ENCODE measurements around the gene SYNM. TPM values are rescaled to one million over a fixed set of nuclear protein-coding genes. Genes with fewer than 3 reads are reported as not detected.

Gene SYNM
- total RNA-seq, 1 experiment from 2014 or later: 1.9 TPM

DNA sequence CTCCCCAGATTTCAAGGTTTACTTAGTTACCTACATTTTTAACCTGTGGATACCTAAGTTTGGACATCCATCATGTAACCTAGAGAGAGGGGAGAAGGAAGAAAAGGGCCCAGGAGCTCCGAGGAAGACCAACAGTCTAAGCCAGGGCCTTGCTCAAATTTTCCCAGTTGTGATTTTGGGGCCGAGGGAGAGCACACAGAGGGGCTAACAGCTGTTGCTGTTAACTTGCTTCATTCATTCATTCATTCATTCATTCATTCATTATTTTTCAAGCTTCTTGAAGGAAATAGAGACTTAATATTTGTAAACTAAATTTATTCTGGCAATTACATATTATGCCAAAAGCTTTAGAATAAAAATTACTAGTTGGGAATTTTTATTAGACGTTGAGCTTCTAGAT, 22.9 kb downstream of the SYNM start:
- Histone ChIP-seq H3K79me1 (ENCODE audit: insufficient read depth, low read depth, low read length, poor library complexity, severe bottlenecking) (no peaks in the 10 kb centered on the region), H2BK5ac (ENCODE audit: insufficient read length, low read length) (no peak overlapping the region)
- peaks cover 0 to 10% (median 4%) of the 10 kb centered on the region in 3 experiments; a peak in 5 of 7 replicates for H3K36me3 Mint-ChIP-seq (ENCODE audit: insufficient read depth in 1 of 3, low read depth in 3 of 3)

More for the DNA sequence above, 22.9 kb downstream of the SYNM start:
- H3K4me1 ChIP-seq (ENCODE audit: insufficient read depth, low read length): no peaks in the 10 kb centered on the region; the same call in 1 of the 2 replicates
- H3T11ph ChIP-seq (ENCODE audit: low read length): no peak overlapping the region
- no peak overlapping the region for H2AFZ ChIP-seq (ENCODE audit: low read length)
- H3K14ac ChIP-seq (ENCODE audit: insufficient read depth, low read length): no peak overlapping the region
- no peak overlapping the region for H4K91ac ChIP-seq (ENCODE audit: insufficient read length, low read depth, low read length)
- H4K5ac ChIP-seq (ENCODE audit: insufficient read length, low read depth, low read length): no peak overlapping the region
- no peaks in the 10 kb centered on the region; the same call in 1 of the 2 replicates for H3K27me3 Mint-ChIP-seq (ENCODE audit: low read depth)
- H4K8ac ChIP-seq (replicated peaks; ENCODE audit: insufficient read length, low read depth, low read length): no peak overlapping the region
- no peak overlapping the region for H3K56ac ChIP-seq (ENCODE audit: insufficient read length, low read depth, low read length)
- no peaks in the 10 kb centered on the region for H3K23me2 ChIP-seq (ENCODE audit: insufficient read length, low read depth, low read length, poor library complexity, severe bottlenecking)
- H3K4me2 ChIP-seq (ENCODE audit: insufficient read depth, insufficient read length, low read length): no peak overlapping the region
- no peaks in the 10 kb centered on the region for H3K9me3 Mint-ChIP-seq
- H3K4me1 Mint-ChIP-seq: peaks cover 13 to 19% of the 10 kb centered on the region in 2 experiments
- TF ChIP-seq, protein P1, sequence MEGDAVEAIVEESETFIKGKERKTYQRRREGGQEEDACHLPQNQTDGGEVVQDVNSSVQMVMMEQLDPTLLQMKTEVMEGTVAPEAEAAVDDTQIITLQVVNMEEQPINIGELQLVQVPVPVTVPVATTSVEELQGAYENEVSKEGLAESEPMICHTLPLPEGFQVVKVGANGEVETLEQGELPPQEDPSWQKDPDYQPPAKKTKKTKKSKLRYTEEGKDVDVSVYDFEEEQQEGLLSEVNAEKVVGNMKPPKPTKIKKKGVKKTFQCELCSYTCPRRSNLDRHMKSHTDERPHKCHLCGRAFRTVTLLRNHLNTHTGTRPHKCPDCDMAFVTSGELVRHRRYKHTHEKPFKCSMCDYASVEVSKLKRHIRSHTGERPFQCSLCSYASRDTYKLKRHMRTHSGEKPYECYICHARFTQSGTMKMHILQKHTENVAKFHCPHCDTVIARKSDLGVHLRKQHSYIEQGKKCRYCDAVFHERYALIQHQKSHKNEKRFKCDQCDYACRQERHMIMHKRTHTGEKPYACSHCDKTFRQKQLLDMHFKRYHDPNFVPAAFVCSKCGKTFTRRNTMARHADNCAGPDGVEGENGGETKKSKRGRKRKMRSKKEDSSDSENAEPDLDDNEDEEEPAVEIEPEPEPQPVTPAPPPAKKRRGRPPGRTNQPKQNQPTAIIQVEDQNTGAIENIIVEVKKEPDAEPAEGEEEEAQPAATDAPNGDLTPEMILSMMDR (conservative IDR thresholded peaks at IDR 0.05): no peak
- no peak overlapping the region for H2AK5ac ChIP-seq (ENCODE audit: insufficient read length, low read length)
- H3K79me2 ChIP-seq (ENCODE audit: insufficient read depth, low read length): no peaks in the 10 kb centered on the region
- H2BK120ac ChIP-seq (ENCODE audit: low read depth, low read length, poor library complexity, severe bottlenecking): no peak overlapping the region
- no peak overlapping the region for H3K27ac Mint-ChIP-seq
- DNase-seq: no peak
- H2BK20ac ChIP-seq (ENCODE audit: low read depth, low read length, poor library complexity, severe bottlenecking): no peak overlapping the region
- H3K23ac ChIP-seq (ENCODE audit: insufficient read length, low read depth, low read length): no peak overlapping the region
- no peak overlapping the region for H3K9ac ChIP-seq (ENCODE audit: extremely low read depth, insufficient read length, low read length)
- H3K9me3 ChIP-seq (ENCODE audit: control insufficient read depth, low read depth, low read length): no peaks in the 10 kb centered on the region
- H4K20me1 ChIP-seq (ENCODE audit: control insufficient read depth, insufficient read depth, insufficient read length): no peaks in the 10 kb centered on the region
- H3K18ac ChIP-seq (ENCODE audit: insufficient read length, low read depth, low read length): no peak overlapping the region
- H3K4me3 Mint-ChIP-seq: no peak overlapping the region
- no peak overlapping the region for H3K4ac ChIP-seq (ENCODE audit: low read depth, low read length)
- no peak overlapping the region for H2BK15ac ChIP-seq (ENCODE audit: low read depth, low read length)
- H2BK12ac ChIP-seq (ENCODE audit: insufficient read length, low read depth, low read length): no peak overlapping the region
- no CpG with 5 or more reads among the region's 3 CpGs for WGBS (ENCODE audit: extremely low coverage, insufficient read length, low lambda C conversion rate)
- H3K27me3 ChIP-seq (ENCODE audit: insufficient read depth, low read length): no peaks in the 10 kb centered on the region
- no peak overlapping the region for H3K27ac ChIP-seq (ENCODE audit: insufficient read length, low read depth, low read length)

Measured in H9 (cell line).